Measurements from ENCODE around the gene RNF13. TPM values are rescaled to one million over a fixed set of nuclear protein-coding genes. Genes with fewer than 3 reads are reported as not detected.

Gene RNF13
- total RNA-seq, 1 donor from 2014 or later: 124 TPM

DNA sequence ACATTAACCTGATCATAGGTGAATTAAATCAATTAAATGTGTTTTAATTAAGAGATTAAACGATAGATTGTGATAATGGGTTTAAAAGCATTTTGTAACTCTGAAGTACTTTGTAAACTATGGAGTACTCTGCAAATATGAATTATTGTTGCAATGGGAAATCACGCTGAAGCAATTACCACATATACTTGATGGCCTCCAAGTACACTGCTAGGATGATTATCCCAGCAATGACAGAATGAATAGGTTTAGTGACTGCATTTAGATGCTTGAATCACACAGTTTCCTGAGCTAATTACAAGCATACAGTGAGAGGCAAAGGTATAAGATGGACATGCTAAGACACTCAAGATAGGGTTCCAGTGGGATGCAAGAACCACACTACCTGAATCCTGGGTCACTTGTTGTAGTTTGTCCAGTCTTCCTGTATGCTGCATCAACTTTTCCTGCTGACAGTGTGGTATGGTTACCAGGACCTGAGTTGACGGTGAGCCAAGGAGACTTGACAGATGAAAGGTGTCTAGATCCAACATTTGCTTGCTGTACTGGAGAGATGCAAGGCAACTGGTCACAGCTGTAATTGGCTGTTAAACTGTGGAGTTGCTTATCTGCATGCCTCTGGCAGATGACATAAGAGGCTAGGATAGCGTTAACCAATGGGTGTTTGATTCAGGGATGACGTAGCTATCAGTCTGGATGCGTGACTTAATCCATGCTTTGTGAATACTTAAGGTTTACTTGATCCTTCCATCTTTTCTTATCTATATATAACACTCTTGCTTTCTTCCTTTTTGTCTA, 38.0 kb downstream of the RNF13 start:
- FAIRE-seq (peak; percentile 32), DNase-seq (ENCODE audit: low read depth) (no peak)
- no peaks in the 10 kb centered on the region for H3K27me3 ChIP-seq (ENCODE audit: control insufficient read depth, insufficient read depth, low read length)
- TF ChIP-seq, protein P1, sequence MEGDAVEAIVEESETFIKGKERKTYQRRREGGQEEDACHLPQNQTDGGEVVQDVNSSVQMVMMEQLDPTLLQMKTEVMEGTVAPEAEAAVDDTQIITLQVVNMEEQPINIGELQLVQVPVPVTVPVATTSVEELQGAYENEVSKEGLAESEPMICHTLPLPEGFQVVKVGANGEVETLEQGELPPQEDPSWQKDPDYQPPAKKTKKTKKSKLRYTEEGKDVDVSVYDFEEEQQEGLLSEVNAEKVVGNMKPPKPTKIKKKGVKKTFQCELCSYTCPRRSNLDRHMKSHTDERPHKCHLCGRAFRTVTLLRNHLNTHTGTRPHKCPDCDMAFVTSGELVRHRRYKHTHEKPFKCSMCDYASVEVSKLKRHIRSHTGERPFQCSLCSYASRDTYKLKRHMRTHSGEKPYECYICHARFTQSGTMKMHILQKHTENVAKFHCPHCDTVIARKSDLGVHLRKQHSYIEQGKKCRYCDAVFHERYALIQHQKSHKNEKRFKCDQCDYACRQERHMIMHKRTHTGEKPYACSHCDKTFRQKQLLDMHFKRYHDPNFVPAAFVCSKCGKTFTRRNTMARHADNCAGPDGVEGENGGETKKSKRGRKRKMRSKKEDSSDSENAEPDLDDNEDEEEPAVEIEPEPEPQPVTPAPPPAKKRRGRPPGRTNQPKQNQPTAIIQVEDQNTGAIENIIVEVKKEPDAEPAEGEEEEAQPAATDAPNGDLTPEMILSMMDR (IDR thresholded peaks at IDR 0.05; ENCODE audit: insufficient read depth, low read length, severe bottlenecking): no peak
- H3K36me3 ChIP-seq (ENCODE audit: control insufficient read depth, insufficient read depth, low read length): peaks cover 8% of the 10 kb centered on the region
- H3K4me3 ChIP-seq (ENCODE audit: low read depth, low read length): no peak overlapping the region

GRCh38 chr3:149858911-149859310, 45.9 kb downstream of the RNF13 start:
- Histone ChIP-seq H3K27me3 (ENCODE audit: control insufficient read depth, insufficient read depth, low read length) (no peaks in the 10 kb centered on the region), H3K4me3 (ENCODE audit: low read depth, low read length) (no peak overlapping the region), H3K36me3 (ENCODE audit: control insufficient read depth, insufficient read depth, low read length) (peaks cover 5% of the 10 kb centered on the region)
- TF ChIP-seq, protein P1 (IDR thresholded peaks at IDR 0.05; ENCODE audit: insufficient read depth, low read length, severe bottlenecking): no peak
- FAIRE-seq (no peak), DNase-seq (ENCODE audit: low read depth) (no peak)

DNA sequence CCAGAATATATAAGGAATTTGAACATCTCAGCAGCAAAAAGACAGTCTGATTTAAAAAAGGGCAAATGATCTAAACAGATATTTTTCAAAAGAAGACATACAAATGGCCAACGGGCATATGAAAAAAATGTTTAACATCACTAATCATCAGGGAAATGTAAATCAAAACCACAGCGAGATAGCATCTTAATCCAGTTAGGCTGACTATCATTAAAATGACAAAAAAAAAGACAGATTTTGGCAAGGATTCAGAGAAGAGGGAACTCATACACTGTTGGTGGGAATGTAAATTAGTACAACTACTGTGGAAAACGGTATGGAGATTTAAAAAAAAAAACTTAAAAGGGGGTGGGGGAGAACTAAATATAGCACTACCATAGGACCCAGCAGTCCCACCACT, 47.9 kb downstream of the RNF13 start:
- TF ChIP-seq, protein P1 (IDR thresholded peaks at IDR 0.05; ENCODE audit: insufficient read depth, low read length, severe bottlenecking): no peak
- H3K4me3 ChIP-seq (ENCODE audit: low read depth, low read length): no peak overlapping the region
- no peaks in the 10 kb centered on the region for H3K27me3 ChIP-seq (ENCODE audit: control insufficient read depth, insufficient read depth, low read length)
- DNase-seq (ENCODE audit: low read depth): no peak
- no peak for FAIRE-seq
- H3K36me3 ChIP-seq (ENCODE audit: control insufficient read depth, insufficient read depth, low read length): peaks cover 2% of the 10 kb centered on the region

GRCh38 chr3:149867563-149867962, 54.5 kb downstream of the RNF13 start:
- H3K27me3 ChIP-seq (ENCODE audit: control insufficient read depth, insufficient read depth, low read length): no peaks in the 10 kb centered on the region
- H3K36me3 ChIP-seq (ENCODE audit: control insufficient read depth, insufficient read depth, low read length): peaks cover 2% of the 10 kb centered on the region
- TF ChIP-seq, protein P1 (IDR thresholded peaks at IDR 0.05; ENCODE audit: insufficient read depth, low read length, severe bottlenecking): no peak
- no peak overlapping the region for H3K4me3 ChIP-seq (ENCODE audit: low read depth, low read length)
- DNase-seq (ENCODE audit: low read depth): no peak
- FAIRE-seq: no peak

DNA sequence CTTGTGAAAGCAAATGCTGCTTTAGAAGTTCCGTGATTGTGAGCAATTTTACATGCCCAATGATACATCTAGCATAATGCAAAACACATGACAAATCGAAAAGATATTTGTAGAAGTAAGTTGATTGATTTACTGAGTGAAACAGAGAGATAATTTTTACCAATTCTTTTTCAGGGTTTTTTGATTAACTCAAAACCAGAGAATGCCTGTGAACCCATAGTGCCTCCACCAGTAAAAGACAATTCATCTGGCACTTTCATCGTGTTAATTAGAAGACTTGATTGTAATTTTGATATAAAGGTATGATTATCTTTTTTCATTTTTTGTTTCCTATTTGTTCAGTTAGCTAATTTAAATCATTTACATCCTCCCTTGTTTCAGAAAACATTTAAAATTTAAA, 58.8 kb downstream of the RNF13 start:
- TF ChIP-seq, protein P1 (IDR thresholded peaks at IDR 0.05; ENCODE audit: insufficient read depth, low read length, severe bottlenecking): no peak
- peaks cover 2% of the 10 kb centered on the region for H3K36me3 ChIP-seq (ENCODE audit: control insufficient read depth, insufficient read depth, low read length)
- H3K4me3 ChIP-seq (ENCODE audit: low read depth, low read length): no peak overlapping the region
- H3K27me3 ChIP-seq (ENCODE audit: control insufficient read depth, insufficient read depth, low read length): no peaks in the 10 kb centered on the region
- no peak for DNase-seq (ENCODE audit: low read depth)
- no peak for FAIRE-seq

- FAIRE-seq (no peak), DNase-seq (ENCODE audit: low read depth) (no peak)
- Histone ChIP-seq H3K27me3 (ENCODE audit: control insufficient read depth, insufficient read depth, low read length) (no peaks in the 10 kb centered on the region), H3K4me3 (ENCODE audit: low read depth, low read length) (no peak overlapping the region), H3K36me3 (ENCODE audit: control insufficient read depth, insufficient read depth, low read length) (peaks cover 2% of the 10 kb centered on the region)
- TF ChIP-seq, protein P1 (IDR thresholded peaks at IDR 0.05; ENCODE audit: insufficient read depth, low read length, severe bottlenecking): no peak
Observed at GRCh38 chr3:149872589-149872988, 59.6 kb downstream of the RNF13 start.

All from bronchial epithelial cell (primary cell).